ENCODE results near the gene SLC25A42. TPM values are rescaled to one million over a fixed set of nuclear protein-coding genes. Genes with fewer than 3 reads are reported as not detected.

Gene SLC25A42
- total RNA-seq, 1 donor from 2014 or later = 6.6 TPM

- no peaks in the 10 kb centered on the region for H3K9me3 ChIP-seq
- H3K4me3 ChIP-seq = no peak overlapping the region
- intact Hi-C loops (cut with DNase I) = no loop called here
- H3K36me3 ChIP-seq = no peaks in the 10 kb centered on the region
- peak overlapping the region; percentile 57 for H3K27ac ChIP-seq
- no peaks in the 10 kb centered on the region for H3K27me3 ChIP-seq
- peaks cover 57% of the 10 kb centered on the region for H3K4me1 ChIP-seq
- TF ChIP-seq POLR2A (IDR thresholded peaks at IDR 0.05) (no peak), POLR2AphosphoS5 (IDR thresholded peaks at IDR 0.05; ENCODE audit: insufficient read depth in 1 of 2, low read depth in 1 of 2) (no peak)
- TF ChIP-seq, protein P1, sequence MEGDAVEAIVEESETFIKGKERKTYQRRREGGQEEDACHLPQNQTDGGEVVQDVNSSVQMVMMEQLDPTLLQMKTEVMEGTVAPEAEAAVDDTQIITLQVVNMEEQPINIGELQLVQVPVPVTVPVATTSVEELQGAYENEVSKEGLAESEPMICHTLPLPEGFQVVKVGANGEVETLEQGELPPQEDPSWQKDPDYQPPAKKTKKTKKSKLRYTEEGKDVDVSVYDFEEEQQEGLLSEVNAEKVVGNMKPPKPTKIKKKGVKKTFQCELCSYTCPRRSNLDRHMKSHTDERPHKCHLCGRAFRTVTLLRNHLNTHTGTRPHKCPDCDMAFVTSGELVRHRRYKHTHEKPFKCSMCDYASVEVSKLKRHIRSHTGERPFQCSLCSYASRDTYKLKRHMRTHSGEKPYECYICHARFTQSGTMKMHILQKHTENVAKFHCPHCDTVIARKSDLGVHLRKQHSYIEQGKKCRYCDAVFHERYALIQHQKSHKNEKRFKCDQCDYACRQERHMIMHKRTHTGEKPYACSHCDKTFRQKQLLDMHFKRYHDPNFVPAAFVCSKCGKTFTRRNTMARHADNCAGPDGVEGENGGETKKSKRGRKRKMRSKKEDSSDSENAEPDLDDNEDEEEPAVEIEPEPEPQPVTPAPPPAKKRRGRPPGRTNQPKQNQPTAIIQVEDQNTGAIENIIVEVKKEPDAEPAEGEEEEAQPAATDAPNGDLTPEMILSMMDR (IDR thresholded peaks at IDR 0.05) = no peak
- DNase-seq (ENCODE audit: extremely low spot score in 2 of 2) = no peak
These were observed 45.8 kb downstream of the SLC25A42 start for GRCh38 chr19:19109601-19110000.

GRCh38 chr19:19110410-19111135, 46.8 kb downstream of the SLC25A42 start:
- Histone ChIP-seq H3K4me3 (no peak overlapping the region), H3K9me3 (no peaks in the 10 kb centered on the region)
- TF ChIP-seq POLR2A (IDR thresholded peaks at IDR 0.05) (no peak), POLR2AphosphoS5 (IDR thresholded peaks at IDR 0.05; ENCODE audit: insufficient read depth in 1 of 2, low read depth in 1 of 2) (no peak)
- TF ChIP-seq, protein P1 (IDR thresholded peaks at IDR 0.05) = peak in 1 of 3 experiments; percentile 10

DNA sequence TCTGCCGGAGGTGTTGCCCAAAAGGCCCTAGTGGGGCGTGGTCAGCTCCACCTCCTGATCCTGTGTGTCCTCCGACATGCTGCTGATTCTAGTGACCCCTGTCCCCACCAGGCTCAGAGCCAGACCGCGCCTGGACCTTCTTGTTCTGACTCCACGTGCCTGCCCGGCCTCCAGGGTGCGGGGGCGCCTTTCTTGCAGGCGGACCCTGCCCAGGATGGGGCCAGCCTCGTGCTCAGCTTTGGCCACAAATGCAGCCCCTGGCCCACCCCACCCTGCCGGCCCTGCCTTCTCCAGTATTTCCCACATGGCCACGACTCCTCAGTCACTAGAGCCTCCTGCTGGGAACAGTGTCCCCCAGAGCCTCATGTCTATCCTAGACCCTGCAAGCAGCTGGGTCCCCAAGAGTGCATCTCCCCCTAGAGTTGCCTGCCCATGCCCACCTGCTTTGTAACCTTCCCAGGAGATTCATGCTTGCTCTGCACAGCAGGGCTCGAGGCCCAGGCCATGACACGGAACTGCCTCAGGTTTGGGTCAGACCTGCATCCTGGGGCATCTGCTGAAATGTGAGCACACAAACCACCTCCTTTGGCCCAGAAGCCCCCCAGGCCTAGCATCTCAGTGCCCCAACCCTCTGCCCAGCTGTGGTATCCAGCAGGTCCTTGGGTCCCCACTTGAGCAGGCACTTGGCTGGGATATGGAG, 47.5 kb downstream of the SLC25A42 start:
- Histone ChIP-seq H3K27ac (peak overlapping the region; percentile 57), H3K4me1 (peaks cover 45% of the 10 kb centered on the region), H3K27me3 (no peaks in the 10 kb centered on the region), H3K4me3 (no peak overlapping the region), H3K36me3 (no peaks in the 10 kb centered on the region), H3K9me3 (no peaks in the 10 kb centered on the region)
- no peak for DNase-seq (ENCODE audit: extremely low spot score in 2 of 2)
- TF ChIP-seq POLR2A (IDR thresholded peaks at IDR 0.05) = no peak
- TF ChIP-seq POLR2AphosphoS5 (IDR thresholded peaks at IDR 0.05; ENCODE audit: insufficient read depth in 1 of 2, low read depth in 1 of 2) = no peak
- TF ChIP-seq, protein P1 (IDR thresholded peaks at IDR 0.05) = no peak
- intact Hi-C loops (cut with DNase I) = no loop called here

More at GRCh38 chr19:19110410-19111135, 46.8 kb downstream of the SLC25A42 start:
- H3K27ac ChIP-seq = peak overlapping the region; percentile 57
- intact Hi-C loops (cut with DNase I) = no loop called here
- no peaks in the 10 kb centered on the region for H3K27me3 ChIP-seq
- H3K4me1 ChIP-seq = peaks cover 50% of the 10 kb centered on the region
- no peak for DNase-seq (ENCODE audit: extremely low spot score in 2 of 2)
- H3K36me3 ChIP-seq = no peaks in the 10 kb centered on the region

GRCh38 chr19:19111967-19112580, 48.3 kb downstream of the SLC25A42 start:
- H3K4me3 ChIP-seq = no peak overlapping the region
- TF ChIP-seq, protein P1 (IDR thresholded peaks at IDR 0.05) = no peak
- TF ChIP-seq POLR2A (IDR thresholded peaks at IDR 0.05) (no peak), POLR2AphosphoS5 (IDR thresholded peaks at IDR 0.05; ENCODE audit: insufficient read depth in 1 of 2, low read depth in 1 of 2) (no peak)
- H3K9me3 ChIP-seq = no peaks in the 10 kb centered on the region
- H3K36me3 ChIP-seq = no peaks in the 10 kb centered on the region
- intact Hi-C loops (cut with DNase I) = no loop called here
- no peak for DNase-seq (ENCODE audit: extremely low spot score in 2 of 2)
- H3K27me3 ChIP-seq = no peaks in the 10 kb centered on the region
- peak overlapping the region; percentile 70 for H3K27ac ChIP-seq
- peaks cover 38% of the 10 kb centered on the region for H3K4me1 ChIP-seq
